ENCODE results near the gene PCDHGC4.

DNA sequence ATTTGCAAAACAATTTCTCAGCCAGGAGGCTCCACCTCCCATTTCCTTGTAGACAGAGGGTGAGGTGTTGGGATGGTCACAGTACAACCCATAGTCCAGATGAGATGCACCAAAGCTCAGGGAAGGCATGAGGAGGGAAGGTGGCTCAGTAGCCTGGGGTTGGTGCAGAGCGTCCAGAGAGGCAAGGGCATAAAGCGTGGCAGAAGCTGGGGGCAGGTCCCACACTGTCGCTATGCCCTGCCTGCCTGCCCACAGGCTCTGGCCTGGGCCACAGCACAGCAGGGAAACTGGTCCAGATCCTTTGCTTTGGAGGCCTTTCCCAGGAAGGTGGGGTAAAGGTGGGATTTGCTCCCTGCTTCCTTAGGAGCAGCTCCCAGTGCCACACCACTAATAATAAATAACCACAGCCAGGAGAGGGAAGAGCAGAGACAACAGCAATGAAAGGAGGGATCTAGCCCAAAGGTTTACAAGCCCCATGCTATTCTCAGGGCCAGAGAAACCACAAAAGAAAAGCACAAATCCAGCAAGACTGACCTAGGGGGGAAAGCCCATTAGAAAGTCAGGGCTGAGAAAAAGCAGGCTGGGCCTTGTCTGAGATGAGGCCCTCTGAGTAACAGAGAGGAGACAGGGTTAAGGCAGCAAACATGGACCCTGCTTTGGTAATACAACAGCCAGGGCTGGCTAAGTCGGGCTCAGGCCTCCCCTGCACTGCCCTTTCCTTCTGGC is 31.3 kb downstream of the PCDHGC4 start:
- TF ChIP-seq, protein P1, sequence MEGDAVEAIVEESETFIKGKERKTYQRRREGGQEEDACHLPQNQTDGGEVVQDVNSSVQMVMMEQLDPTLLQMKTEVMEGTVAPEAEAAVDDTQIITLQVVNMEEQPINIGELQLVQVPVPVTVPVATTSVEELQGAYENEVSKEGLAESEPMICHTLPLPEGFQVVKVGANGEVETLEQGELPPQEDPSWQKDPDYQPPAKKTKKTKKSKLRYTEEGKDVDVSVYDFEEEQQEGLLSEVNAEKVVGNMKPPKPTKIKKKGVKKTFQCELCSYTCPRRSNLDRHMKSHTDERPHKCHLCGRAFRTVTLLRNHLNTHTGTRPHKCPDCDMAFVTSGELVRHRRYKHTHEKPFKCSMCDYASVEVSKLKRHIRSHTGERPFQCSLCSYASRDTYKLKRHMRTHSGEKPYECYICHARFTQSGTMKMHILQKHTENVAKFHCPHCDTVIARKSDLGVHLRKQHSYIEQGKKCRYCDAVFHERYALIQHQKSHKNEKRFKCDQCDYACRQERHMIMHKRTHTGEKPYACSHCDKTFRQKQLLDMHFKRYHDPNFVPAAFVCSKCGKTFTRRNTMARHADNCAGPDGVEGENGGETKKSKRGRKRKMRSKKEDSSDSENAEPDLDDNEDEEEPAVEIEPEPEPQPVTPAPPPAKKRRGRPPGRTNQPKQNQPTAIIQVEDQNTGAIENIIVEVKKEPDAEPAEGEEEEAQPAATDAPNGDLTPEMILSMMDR (IDR thresholded peaks at IDR 0.05; ENCODE audit: poor library complexity) = no peak
- no peak for TF ChIP-seq EZH2 (IDR thresholded peaks at IDR 0.05; ENCODE audit: borderline replicate concordance)
